GM18870 (cell line): ENCODE results near the gene SPTBN2.

Source experiments
- ATAC-seq: cut with Tn5 transposase; IDR thresholded peaks from one replicate; pipeline ENCODE4 v1.9.1; 2021; ENCODE audit warnings: moderate library complexity; ENCODE audit not compliant: unreplicated experiment

The SPTBN2 gene

GRCh38 chr11:66686801-66687750, 41.9 kb downstream of the SPTBN2 start:
- ATAC-seq, result no peak

GRCh38 chr11:66686100-66686785, 42.8 kb downstream of the SPTBN2 start:
- ATAC-seq, result no peak

- ATAC-seq, result no peak
Measured at GRCh38 chr11:66685276-66686099, 43.5 kb downstream of the SPTBN2 start.

- ATAC-seq, result no peak
Measured at GRCh38 chr11:66684635-66685034, 44.4 kb downstream of the SPTBN2 start.

- no peak for ATAC-seq
Measured at GRCh38 chr11:66683877-66684276, 45.1 kb downstream of the SPTBN2 start.

GRCh38 chr11:66680966-66681645, 47.9 kb downstream of the SPTBN2 start:
- no peak for ATAC-seq

- ATAC-seq, result peak; percentile 58
Measured at GRCh38 chr11:66677599-66678375, 51.2 kb downstream of the SPTBN2 start, which contains the start of gene RBM4B. RBM4B (minus strand) TSS chr11:66677887; CDS start chr11:66677079, 808 bp downstream.

GRCh38 chr11:66676931-66677598, 52.0 kb downstream of the SPTBN2 start:
- no peak for ATAC-seq

GRCh38 chr11:66676282-66676919, 52.6 kb downstream of the SPTBN2 start:
- ATAC-seq, result no peak

- no peak for ATAC-seq
Measured at GRCh38 chr11:66674964-66675602, 53.9 kb downstream of the SPTBN2 start.

- no peak for ATAC-seq
Measured at GRCh38 chr11:66670816-66671215, 58.2 kb downstream of the SPTBN2 start.

GRCh38 chr11:66665369-66665768, 63.6 kb downstream of the SPTBN2 start:
- ATAC-seq, result no peak

- no peak for ATAC-seq
Measured at GRCh38 chr11:66663741-66664296, 65.2 kb downstream of the SPTBN2 start.

GRCh38 chr11:66659763-66660162, 69.3 kb downstream of the SPTBN2 start:
- no peak for ATAC-seq

- no peak for ATAC-seq
Measured at GRCh38 chr11:66653123-66653522, 75.9 kb downstream of the SPTBN2 start.

GRCh38 chr11:66652651-66653050, 76.4 kb downstream of the SPTBN2 start:
- no peak for ATAC-seq

- ATAC-seq, result no peak
Measured at GRCh38 chr11:66651016-66651415, 78.0 kb downstream of the SPTBN2 start.

GRCh38 chr11:66649903-66650302, 79.1 kb downstream of the SPTBN2 start:
- ATAC-seq, result no peak
